Mononuclear cell (primary cell): ENCODE data around the gene KIF18A. TPM values are rescaled to one million over a fixed set of nuclear protein-coding genes. Genes with fewer than 3 reads are reported as not detected.
A peak's percentile ranks its signal among the peaks of the same experiment; 100 is the strongest.
"Not testable (repeated sequence)": the region's sequence is repeated elsewhere in the genome, so short reads cannot be mapped to it uniquely, and the experiment has no call there.

Source experiments
- H3K27me3 ChIP-seq: 2 replicates; pipeline ENCODE4 v1.6.0; 2011; ENCODE audit warnings: low read length, control low read depth; ENCODE audit not compliant: insufficient read depth
- H3K4me1 ChIP-seq: 2 replicates; pipeline ENCODE4 v1.5.1; 2011; ENCODE audit warnings: mild to moderate bottlenecking, low read length, control low read depth; ENCODE audit not compliant: insufficient read depth
- H3K4me3 ChIP-seq: 2 replicates; pipeline ENCODE4 v1.5.1; 2011; ENCODE audit warnings: mild to moderate bottlenecking, low read length, moderate library complexity
- H3K9me3 ChIP-seq: 2 replicates; pipeline ENCODE4 v1.5.1; 2011; ENCODE audit warnings: low read depth, mild to moderate bottlenecking, control low read depth, low read length
- total RNA-seq: library from RNA; depleted of rRNA; stranded (reverse); fragments of >200 nt; gene quantifications from one replicate; pipeline ENCODE4 v1.2.3, GENCODE V29; 2012

The KIF18A gene
- total RNA-seq, 1 donor, result 6.2 TPM

- Histone ChIP-seq H3K27me3 (no peaks in the 10 kb centered on the region), H3K4me3 (no peak overlapping the region), H3K9me3 (no peaks in the 10 kb centered on the region)
These were observed 6.8 kb upstream of the KIF18A start for GRCh38 chr11:28114731-28115130.

GRCh38 chr11:28114116-28114515 lies 6.2 kb upstream of the KIF18A start:
- Histone ChIP-seq H3K9me3 (no peaks in the 10 kb centered on the region), H3K4me3 (no peak overlapping the region), H3K27me3 (no peaks in the 10 kb centered on the region), H3K4me1 (peaks cover 8% of the 10 kb centered on the region)

More at GRCh38 chr11:28114731-28115130, 6.8 kb upstream of the KIF18A start:
- H3K4me1 ChIP-seq, result peaks cover 8% of the 10 kb centered on the region

- no peaks in the 10 kb centered on the region for H3K9me3 ChIP-seq
- H3K27me3 ChIP-seq, result no peaks in the 10 kb centered on the region
- H3K4me3 ChIP-seq, result peak overlapping the region; percentile 64
- peaks cover 28% of the 10 kb centered on the region for H3K4me1 ChIP-seq
These were observed 2.9 kb upstream of the KIF18A start for GRCh38 chr11:28110821-28111200.

GRCh38 chr11:28110108-28110820 lies 2.3 kb upstream of the KIF18A start:
- Histone ChIP-seq H3K4me1 (peaks cover 28% of the 10 kb centered on the region), H3K9me3 (no peaks in the 10 kb centered on the region), H3K27me3 (no peaks in the 10 kb centered on the region), H3K4me3 (peak overlapping the region; percentile 64)

GRCh38 chr11:28108958-28109357 lies 1.0 kb upstream of the KIF18A start:
- Histone ChIP-seq H3K4me3 (no peak overlapping the region), H3K9me3 (no peaks in the 10 kb centered on the region), H3K4me1 (peaks cover 28% of the 10 kb centered on the region), H3K27me3 (no peaks in the 10 kb centered on the region)

- peaks cover 28% of the 10 kb centered on the region for H3K4me1 ChIP-seq
- peak overlapping the region; percentile 67 for H3K4me3 ChIP-seq
- no peaks in the 10 kb centered on the region for H3K9me3 ChIP-seq
- H3K27me3 ChIP-seq, result no peaks in the 10 kb centered on the region
These were observed 686 bp downstream of the KIF18A start for GRCh38 chr11:28107191-28107749.

- no peaks in the 10 kb centered on the region for H3K27me3 ChIP-seq
- peaks cover 28% of the 10 kb centered on the region for H3K4me1 ChIP-seq
- H3K9me3 ChIP-seq, result no peaks in the 10 kb centered on the region
- H3K4me3 ChIP-seq, result no peak overlapping the region
These were observed 1.5 kb downstream of the KIF18A start for GRCh38 chr11:28106353-28107043.

- Histone ChIP-seq H3K4me1 (peaks cover 24% of the 10 kb centered on the region), H3K9me3 (no peaks in the 10 kb centered on the region), H3K4me3 (no peak overlapping the region), H3K27me3 (no peaks in the 10 kb centered on the region)
These were observed 2.1 kb downstream of the KIF18A start for GRCh38 chr11:28105869-28106268.

- H3K4me3 ChIP-seq, result no peak overlapping the region
- H3K27me3 ChIP-seq, result no peaks in the 10 kb centered on the region
These were observed 3.0 kb downstream of the KIF18A start for GRCh38 chr11:28104984-28105383.

GRCh38 chr11:28104425-28104824 lies 3.5 kb downstream of the KIF18A start:
- Histone ChIP-seq H3K4me1 (peaks cover 20% of the 10 kb centered on the region), H3K27me3 (no peaks in the 10 kb centered on the region), H3K4me3 (no peak overlapping the region), H3K9me3 (no peaks in the 10 kb centered on the region)

More at GRCh38 chr11:28104984-28105383, 3.0 kb downstream of the KIF18A start:
- H3K4me1 ChIP-seq, result peaks cover 20% of the 10 kb centered on the region
- H3K9me3 ChIP-seq, result no peaks in the 10 kb centered on the region

- not testable (repeated sequence) for H3K9me3 ChIP-seq, H3K4me3 ChIP-seq, H3K27me3 ChIP-seq
- peaks cover 12% of the 10 kb centered on the region for H3K4me1 ChIP-seq
These were observed 5.7 kb downstream of the KIF18A start for GRCh38 chr11:28102300-28102699.

GRCh38 chr11:28100665-28101064 lies 7.3 kb downstream of the KIF18A start:
- Histone ChIP-seq H3K27me3 (no peaks in the 10 kb centered on the region), H3K4me3 (no peak overlapping the region), H3K9me3 (no peaks in the 10 kb centered on the region), H3K4me1 (no peaks in the 10 kb centered on the region)

- Histone ChIP-seq H3K9me3 (no peaks in the 10 kb centered on the region), H3K4me1 (no peaks in the 10 kb centered on the region), H3K27me3 (no peaks in the 10 kb centered on the region), H3K4me3 (no peak overlapping the region)
These were observed 8.2 kb downstream of the KIF18A start for GRCh38 chr11:28099715-28100114.

- H3K4me1 ChIP-seq, result no peaks in the 10 kb centered on the region
- no peaks in the 10 kb centered on the region for H3K27me3 ChIP-seq
- H3K9me3 ChIP-seq, result no peaks in the 10 kb centered on the region
- no peak overlapping the region for H3K4me3 ChIP-seq
These were observed 9.7 kb downstream of the KIF18A start for GRCh38 chr11:28098257-28098656.

- H3K27me3 ChIP-seq, result no peaks in the 10 kb centered on the region
- no peaks in the 10 kb centered on the region for H3K4me1 ChIP-seq
- H3K9me3 ChIP-seq, result no peaks in the 10 kb centered on the region
These were observed 15.2 kb downstream of the KIF18A start for GRCh38 chr11:28092786-28093185.

More at GRCh38 chr11:28092786-28093185, 15.2 kb downstream of the KIF18A start:
- no peak overlapping the region for H3K4me3 ChIP-seq
